ENCODE results near the gene SAP30L. TPM values are rescaled to one million over a fixed set of nuclear protein-coding genes. Genes with fewer than 3 reads are reported as not detected.

Gene SAP30L
- total RNA-seq, 3 donors from 2014 or later (not counting 1 experiment from before 2014, with no cell fraction given): 37.0 to 48.4 (median 47.6) TPM

GRCh38 chr5:154482528-154483449, 37.0 kb downstream of the SAP30L start:
- Mint-ChIP-seq H3K9me3 (no peaks in the 10 kb centered on the region), H3K4me1 (peaks cover 0 to 14% of the 10 kb centered on the region in 2 donors), H3K27ac (no peak overlapping the region), H3K36me3 (no peaks in the 10 kb centered on the region), H3K27me3 (ENCODE audit: low read depth in 2 of 2) (peaks cover 72 to 82% of the 10 kb centered on the region in 2 donors), H3K4me3 (no peak overlapping the region)
- Histone ChIP-seq H3K27ac (ENCODE audit: low read length) (no peak overlapping the region), H3K27me3 (ENCODE audit: control insufficient read depth, insufficient read depth, low read length) (peaks cover 77% of the 10 kb centered on the region), H3K4me3 (ENCODE audit: low read length) (no peak overlapping the region), H3K36me3 (ENCODE audit: control insufficient read depth, insufficient read depth, low read length) (no peaks in the 10 kb centered on the region), H3K9me3 (ENCODE audit: control insufficient read depth, insufficient read depth, low read length) (peaks cover 2% of the 10 kb centered on the region), H3K4me1 (ENCODE audit: control insufficient read depth, insufficient read depth, low read length) (peaks cover 18% of the 10 kb centered on the region)
- ATAC-seq (no peak), DNase-seq (no peak)
- 9% methylated on average over 48 of the region's 49 CpGs for WGBS (ENCODE audit: insufficient coverage)
- no peak for TF ChIP-seq CTCF (IDR thresholded peaks at IDR 0.05)
- intact Hi-C loops (cut with micrococcal nuclease): no loop called here

GRCh38 chr5:154483654-154484392, 38.0 kb downstream of the SAP30L start:
- no peak for DNase-seq
- no peak for TF ChIP-seq CTCF (IDR thresholded peaks at IDR 0.05)
- peaks cover 9% of the 10 kb centered on the region for H3K4me1 ChIP-seq (ENCODE audit: control insufficient read depth, insufficient read depth, low read length)
- Mint-ChIP-seq H3K4me1 (peaks cover 0 to 14% of the 10 kb centered on the region in 2 donors), H3K27me3 (ENCODE audit: low read depth in 2 of 2) (peaks cover 75 to 89% of the 10 kb centered on the region in 2 donors), H3K4me3 (no peak overlapping the region), H3K27ac (no peak overlapping the region), H3K36me3 (no peaks in the 10 kb centered on the region), H3K9me3 (no peaks in the 10 kb centered on the region)
- intact Hi-C loops (cut with micrococcal nuclease): no loop called here
- no peak overlapping the region for H3K27ac ChIP-seq (ENCODE audit: low read length)
- WGBS (ENCODE audit: insufficient coverage): 9% methylated on average over 34 of the region's 34 CpGs
- no peak overlapping the region for H3K4me3 ChIP-seq (ENCODE audit: low read length)
- no peaks in the 10 kb centered on the region for H3K36me3 ChIP-seq (ENCODE audit: control insufficient read depth, insufficient read depth, low read length)
- no peak for ATAC-seq
- peaks cover 2% of the 10 kb centered on the region for H3K9me3 ChIP-seq (ENCODE audit: control insufficient read depth, insufficient read depth, low read length)
- H3K27me3 ChIP-seq (ENCODE audit: control insufficient read depth, insufficient read depth, low read length): peaks cover 68% of the 10 kb centered on the region

- Mint-ChIP-seq H3K4me3 (no peak overlapping the region), H3K9me3 (no peaks in the 10 kb centered on the region), H3K4me1 (peaks cover 0 to 10% of the 10 kb centered on the region in 2 donors), H3K36me3 (no peaks in the 10 kb centered on the region), H3K27ac (no peak overlapping the region), H3K27me3 (ENCODE audit: low read depth in 2 of 2) (peaks cover 72 to 89% of the 10 kb centered on the region in 2 donors)
- intact Hi-C loops (cut with micrococcal nuclease): no loop called here
- no peak for ATAC-seq
- H3K27me3 ChIP-seq (ENCODE audit: control insufficient read depth, insufficient read depth, low read length): peaks cover 61% of the 10 kb centered on the region
- DNase-seq: no peak
- peaks cover 3% of the 10 kb centered on the region for H3K4me1 ChIP-seq (ENCODE audit: control insufficient read depth, insufficient read depth, low read length)
- H3K4me3 ChIP-seq (ENCODE audit: low read length): no peak overlapping the region
- WGBS (ENCODE audit: insufficient coverage): 15% methylated on average over 14 of the region's 15 CpGs
- no peaks in the 10 kb centered on the region for H3K36me3 ChIP-seq (ENCODE audit: control insufficient read depth, insufficient read depth, low read length)
- peaks cover 2% of the 10 kb centered on the region for H3K9me3 ChIP-seq (ENCODE audit: control insufficient read depth, insufficient read depth, low read length)
- H3K27ac ChIP-seq (ENCODE audit: low read length): no peak overlapping the region
- no peak for TF ChIP-seq CTCF (IDR thresholded peaks at IDR 0.05)
Observed at GRCh38 chr5:154484393-154485095, 38.7 kb downstream of the SAP30L start.

Measured in natural killer cell (primary cell).